ENCODE results near the gene BSCL2.
A peak's percentile ranks its signal among the peaks of the same experiment; 100 is the strongest.
"Not testable (repeated sequence)": the region's sequence is repeated elsewhere in the genome, so short reads cannot be mapped to it uniquely, and the experiment has no call there.

Gene BSCL2

GRCh38 chr11:62707277-62707861 lies at the start of gene BSCL2, which contains the start of gene GNG3:
TSS of gene BSCL2 (minus strand) at chr11:62707424. CDS start at chr11:62707195, 229 bp downstream.
TSS of gene GNG3 (plus strand) at chr11:62707676. CDS start at chr11:62708296, 620 bp downstream.
- no peak for DNase-seq

GRCh38 chr11:62755086-62755615 lies 47.9 kb upstream of the BSCL2 start:
- no peak for DNase-seq

- peak; percentile 95 for DNase-seq
Measured at GRCh38 chr11:62753736-62754603, 46.7 kb upstream of the BSCL2 start, which contains the start of gene ZBTB3. TSS of gene ZBTB3 (minus strand) at chr11:62754160. CDS start at chr11:62753664, 496 bp downstream.

- DNase-seq, result no peak
Measured at GRCh38 chr11:62752994-62753735, 45.9 kb upstream of the BSCL2 start.

- no peak for DNase-seq
Measured at GRCh38 chr11:62752177-62752785, 45.1 kb upstream of the BSCL2 start.

- not testable (repeated sequence) for DNase-seq
Measured at GRCh38 chr11:62749931-62750330, 42.7 kb upstream of the BSCL2 start.

- no peak for DNase-seq
Measured at GRCh38 chr11:62747475-62748160, 40.4 kb upstream of the BSCL2 start.

- no peak for DNase-seq
Measured at GRCh38 chr11:62737196-62737595, 30.0 kb upstream of the BSCL2 start.

GRCh38 chr11:62732830-62733229 lies 25.6 kb upstream of the BSCL2 start:
- no peak for DNase-seq

GRCh38 chr11:62730076-62730475 lies 22.9 kb upstream of the BSCL2 start:
- DNase-seq, result not testable (repeated sequence)

- DNase-seq, result peak; percentile 66
Measured at GRCh38 chr11:62728171-62728988, 21.2 kb upstream of the BSCL2 start, which contains the start of gene TTC9C. TSS of gene TTC9C (plus strand) at chr11:62728486. CDS start at chr11:62728849, 363 bp downstream.

- peak; percentile 97 for DNase-seq
Measured at GRCh38 chr11:62727872-62728170, 20.6 kb upstream of the BSCL2 start.

- DNase-seq, result peak; percentile 98
Measured at GRCh38 chr11:62727165-62727871, 20.1 kb upstream of the BSCL2 start, which contains the start of gene HNRNPUL2. TSS of gene HNRNPUL2 (minus strand) at chr11:62727457. CDS start at chr11:62727156, 301 bp downstream.

GRCh38 chr11:62726915-62727164 lies 19.6 kb upstream of the BSCL2 start:
- DNase-seq, result no peak

GRCh38 chr11:62726156-62726914 lies 19.1 kb upstream of the BSCL2 start:
- DNase-seq, result no peak

- DNase-seq, result no peak
Measured at GRCh38 chr11:62725646-62726045, 18.4 kb upstream of the BSCL2 start.

GRCh38 chr11:62724171-62724570 lies 16.9 kb upstream of the BSCL2 start:
- DNase-seq, result no peak

GRCh38 chr11:62721994-62722393 lies 14.8 kb upstream of the BSCL2 start:
- DNase-seq, result no peak

- DNase-seq, result no peak
Measured at GRCh38 chr11:62719302-62719978, 12.2 kb upstream of the BSCL2 start.
